OCI-LY7 (cell line): ENCODE measurements around the gene XIST. TPM values are rescaled to one million over a fixed set of nuclear protein-coding genes. Genes with fewer than 3 reads are reported as not detected.

Experiments
- BruUV-seq: library from RNA; stranded (reverse); fragments of 400-500 nt; replicated peaks from 2 replicates; lab custom pipeline; 2021; lab: Mats Ljungman, UMichigan
- CTCF ChIA-PET: fragments of 300-600 bp; sonication (Branson Sonifier 250); formaldehyde crosslinking; loops from one replicate; lab custom pipeline; 2022; ENCODE audit warnings: antibody characterized with exemption; ENCODE audit not compliant: unreplicated experiment; lab: Charles Lee
- POLR2A ChIA-PET: fragments of 300-600 bp; sonication (Branson Sonifier 250); formaldehyde crosslinking; loops from one replicate; lab custom pipeline; 2022; ENCODE audit warnings: antibody characterized with exemption; lab: Charles Lee
- DNase-seq: peaks from one replicate; pipeline ENCODE4 v3.0.0-alpha.2; 2015; ENCODE audit warnings: low spot score
- H2AFZ ChIP-seq: fragments of 200-600 bp; sonication (generic), shearing (Covaris generic); 2 replicates; pipeline ENCODE4 v1.6.1; 2014; ENCODE audit warnings: mild to moderate bottlenecking, antibody characterized with exemption, low read length, moderate library complexity
- H3K27ac ChIP-seq: fragments of 200-600 bp; sonication (generic); 2 replicates; pipeline ENCODE4 v1.5.1; 2014; ENCODE audit warnings: mixed run types, low read depth, mild to moderate bottlenecking, moderate library complexity, low read length, inconsistent platforms; ENCODE audit not compliant: poor library complexity, severe bottlenecking
- H3K36me3 ChIP-seq: fragments of 200-600 bp; sonication (generic); 2 replicates; pipeline ENCODE4 v1.6.1; 2014; ENCODE audit warnings: mild to moderate bottlenecking, antibody characterized with exemption, low read length, moderate library complexity, mixed read lengths; ENCODE audit not compliant: insufficient read depth
- H3K4me1 ChIP-seq: fragments of 200-600 bp; sonication (generic); 2 replicates; pipeline ENCODE4 v1.5.1; 2014; ENCODE audit warnings: mild to moderate bottlenecking, low read length; ENCODE audit not compliant: insufficient read depth, poor library complexity, severe bottlenecking
- H3K4me2 ChIP-seq: fragments of 200-600 bp; sonication (generic); 2 replicates; pipeline ENCODE4 v1.6.1; 2014; ENCODE audit warnings: mild to moderate bottlenecking, low read length
- H3K4me3 ChIP-seq: fragments of 200-600 bp; sonication (generic); 2 replicates; pipeline ENCODE4 v1.5.1; 2014; ENCODE audit warnings: mild to moderate bottlenecking, low read depth, low read length; ENCODE audit not compliant: poor library complexity, severe bottlenecking
- H3K79me2 ChIP-seq: fragments of 200-600 bp; sonication (generic); 2 replicates; pipeline ENCODE4 v1.6.1; 2016; ENCODE audit warnings: low read depth, mild to moderate bottlenecking, low read length, moderate library complexity, mixed read lengths; ENCODE audit not compliant: insufficient read depth
- H3K9me2 ChIP-seq: fragments of 200-600 bp; sonication (generic); 2 replicates; pipeline ENCODE4 v1.6.1; 2016; ENCODE audit warnings: mild to moderate bottlenecking, low read length, mixed read lengths; ENCODE audit not compliant: insufficient read depth
- H3K9me3 ChIP-seq: fragments of 200-600 bp; sonication (generic); 2 replicates; pipeline ENCODE4 v1.6.1; 2014; ENCODE audit warnings: mild to moderate bottlenecking, mixed run types, low read length, mixed read lengths
- H4K20me1 ChIP-seq: fragments of 200-600 bp; sonication (generic); 2 replicates; pipeline ENCODE4 v1.6.1; 2014; ENCODE audit warnings: mild to moderate bottlenecking, antibody characterized with exemption, low read length, moderate library complexity, mixed read lengths; ENCODE audit not compliant: insufficient read depth
- CTCF ChIP-seq: fragments of 200-600 bp; sonication (generic); conservative IDR thresholded peaks from 2 replicates; pipeline ENCODE4 v1.5.1; 2014; ENCODE audit warnings: mild to moderate bottlenecking, antibody characterized with exemption, low read length, moderate library complexity, mixed read lengths
- EZH2phosphoT487 ChIP-seq: fragments of 200-600 bp; sonication (generic); IDR thresholded peaks from 2 replicates; pipeline ENCODE4 v1.6.1; 2018; ENCODE audit warnings: low read depth, borderline replicate concordance, mild to moderate bottlenecking, mixed run types, antibody characterized with exemption, low read length, moderate library complexity, mixed read lengths
- intact Hi-C: fragments of 100-400 bp; cut with micrococcal nuclease; formaldehyde crosslinking; loops from one replicate; pipeline ENCODE4 v1.10.0; 2022; ENCODE audit not compliant: unreplicated experiment
- total RNA-seq, 2 experiments: library from RNA; depleted of rRNA in 1 of 2; stranded (reverse); fragments of >200 nt in 1 of 2; shearing (Covaris generic) in 1 of 2; gene quantifications; 2 replicates each; pipeline ENCODE4 v1.2.3, GENCODE V29; 2014 to 2022

The XIST gene
- total RNA-seq, 2 experiments from 2014 or later, result not detected

- Histone ChIP-seq H4K20me1 (no peaks in the 10 kb centered on the region), H3K4me3 (no peak overlapping the region), H3K4me2 (no peak overlapping the region), H2AFZ (no peak overlapping the region), H3K9me3 (no peaks in the 10 kb centered on the region), H3K9me2 (no peaks in the 10 kb centered on the region), H3K4me1 (no peaks in the 10 kb centered on the region), H3K79me2 (no peaks in the 10 kb centered on the region), H3K36me3 (no peaks in the 10 kb centered on the region), H3K27ac (no peak overlapping the region)
- no peak for DNase-seq
- intact Hi-C loops, result no loop called here
- CTCF ChIA-PET, result no interaction called here
- POLR2A ChIA-PET, result no interaction called here
- BruUV-seq, result no TSS peak
- no peak for TF ChIP-seq EZH2phosphoT487
- no peak for TF ChIP-seq CTCF
Observed at GRCh38 chrX:73840120-73840924, 12.2 kb downstream of the XIST start.

DNA sequence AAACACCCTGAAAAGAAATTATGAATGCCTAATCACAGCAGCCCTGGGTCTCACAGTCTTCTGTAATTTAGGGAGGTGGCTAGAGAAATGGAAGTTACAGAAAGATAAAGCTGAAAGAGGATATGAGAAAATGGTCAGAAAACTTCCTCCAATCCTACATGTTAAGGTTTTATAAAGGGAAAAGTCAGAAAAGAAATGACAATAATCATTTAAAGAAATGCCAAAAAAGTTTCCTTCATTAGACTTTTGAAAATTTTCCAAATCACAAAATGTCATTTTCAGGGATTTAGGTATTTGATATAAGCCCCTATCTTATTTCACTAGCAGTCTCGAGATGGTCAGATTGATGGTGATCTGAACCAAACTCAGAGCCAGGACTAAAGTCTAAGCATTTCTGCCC, 13.4 kb downstream of the XIST start:
- no peaks in the 10 kb centered on the region for H3K9me2 ChIP-seq
- H3K4me3 ChIP-seq, result no peak overlapping the region
- H3K36me3 ChIP-seq, result no peaks in the 10 kb centered on the region
- H2AFZ ChIP-seq, result no peak overlapping the region
- ChIA-PET POLR2A (interaction anchor here (0.6 kb wide), 1 partner anchor 366 kb away, joined by 7 read pairs; no protein-coding TSS in a partner anchor), CTCF (no interaction called here)
- no peak for DNase-seq
- intact Hi-C loops, result no loop called here
- H3K4me2 ChIP-seq, result no peak overlapping the region
- TF ChIP-seq EZH2phosphoT487, result no peak
- TF ChIP-seq CTCF, result no peak
- BruUV-seq, result no TSS peak
- H4K20me1 ChIP-seq, result no peaks in the 10 kb centered on the region
- no peaks in the 10 kb centered on the region for H3K79me2 ChIP-seq
- no peaks in the 10 kb centered on the region for H3K4me1 ChIP-seq
- H3K9me3 ChIP-seq, result no peaks in the 10 kb centered on the region
- H3K27ac ChIP-seq, result no peak overlapping the region

DNA sequence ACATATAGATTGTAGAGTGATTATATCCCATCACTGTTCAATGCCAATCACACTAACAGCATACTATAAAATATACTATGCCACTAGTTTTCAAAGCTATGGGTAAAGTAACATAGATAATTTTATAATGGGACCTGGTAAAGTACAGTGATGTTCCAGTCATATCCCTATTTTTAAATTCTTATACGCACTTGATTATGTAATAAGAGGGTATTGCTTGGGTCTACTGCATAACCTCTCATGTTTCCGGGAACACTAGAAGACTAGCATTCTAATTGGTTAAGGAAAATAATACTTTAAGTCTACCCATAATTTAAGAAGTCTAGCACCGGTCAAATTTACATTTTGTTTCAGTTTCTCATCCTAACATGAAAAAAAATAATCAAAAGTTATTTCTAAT, 14.4 kb downstream of the XIST start:
- no peaks in the 10 kb centered on the region for H3K36me3 ChIP-seq
- no peak overlapping the region for H3K27ac ChIP-seq
- no peak for DNase-seq
- POLR2A ChIA-PET, result no interaction called here
- no peaks in the 10 kb centered on the region for H4K20me1 ChIP-seq
- H3K79me2 ChIP-seq, result no peaks in the 10 kb centered on the region
- H3K9me3 ChIP-seq, result no peaks in the 10 kb centered on the region
- no peaks in the 10 kb centered on the region for H3K4me1 ChIP-seq
- CTCF ChIA-PET, result no interaction called here
- no peak overlapping the region for H2AFZ ChIP-seq
- H3K4me3 ChIP-seq, result no peak overlapping the region
- BruUV-seq, result no TSS peak
- H3K9me2 ChIP-seq, result no peaks in the 10 kb centered on the region
- H3K4me2 ChIP-seq, result no peak overlapping the region
- intact Hi-C loops, result no loop called here
- TF ChIP-seq CTCF, result no peak
- no peak for TF ChIP-seq EZH2phosphoT487
